MM.1S (cell line): ENCODE data around the gene TMEM232.

Experiments
- DNase-seq: peaks from one replicate; pipeline ENCODE4 v3.0.0-alpha.2; 2015
- H2AFZ ChIP-seq: fragments of 300-600 bp; sonication (generic); 2 replicates; pipeline ENCODE4 v1.6.0; 2016; ENCODE audit warnings: antibody characterized with exemption, low read length
- H3F3A ChIP-seq: fragments of 300-600 bp; sonication (generic); 2 replicates; pipeline ENCODE4 v1.6.1; 2016; ENCODE audit warnings: mild to moderate bottlenecking, antibody characterized with exemption, low read length, moderate library complexity, mixed read lengths; ENCODE audit not compliant: insufficient read depth
- H3K27ac ChIP-seq: fragments of 300-600 bp; sonication (generic); 2 replicates; pipeline ENCODE4 v1.5.1; 2016; ENCODE audit warnings: mild to moderate bottlenecking, low read length
- H3K27me3 ChIP-seq: fragments of 300-600 bp; sonication (generic); replicated peaks from 2 replicates; pipeline ENCODE4 v1.6.0; 2016; ENCODE audit warnings: low read length; ENCODE audit not compliant: insufficient read depth
- H3K36me3 ChIP-seq: fragments of 300-600 bp; sonication (generic); replicated peaks from 2 replicates; pipeline ENCODE4 v1.6.1; 2016; ENCODE audit warnings: mild to moderate bottlenecking, low read length, mixed read lengths; ENCODE audit not compliant: insufficient read depth
- H3K4me1 ChIP-seq: fragments of 300-600 bp; sonication (generic); 2 replicates; pipeline ENCODE4 v1.6.1; 2016; ENCODE audit warnings: low read length, mixed read lengths
- H3K4me2 ChIP-seq: fragments of 300-600 bp; sonication (generic); 2 replicates; pipeline ENCODE4 v1.6.0; 2016; ENCODE audit warnings: low read depth, low read length
- H3K4me3 ChIP-seq: fragments of 300-600 bp; sonication (generic); 2 replicates; pipeline ENCODE4 v1.5.1; 2016; ENCODE audit warnings: low read length, mixed read lengths
- H3K79me2 ChIP-seq: fragments of 300-600 bp; sonication (generic); 2 replicates; pipeline ENCODE4 v1.6.1; 2016; ENCODE audit warnings: mixed run types, low read length, mixed read lengths
- H3K9ac ChIP-seq: fragments of 300-600 bp; sonication (generic); 2 replicates; pipeline ENCODE4 v1.6.1; 2016; ENCODE audit warnings: low read length, mixed read lengths
- H3K9me2 ChIP-seq: fragments of 300-600 bp; sonication (generic); replicated peaks from 2 replicates; pipeline ENCODE4 v1.6.1; 2016; ENCODE audit warnings: mild to moderate bottlenecking, low read length, mixed read lengths; ENCODE audit not compliant: insufficient read depth
- H3K9me3 ChIP-seq: fragments of 300-600 bp; sonication (generic); replicated peaks from 2 replicates; pipeline ENCODE4 v1.6.1; 2016; ENCODE audit warnings: mild to moderate bottlenecking, low read length, mixed read lengths; ENCODE audit not compliant: insufficient read depth
- H4K20me1 ChIP-seq: fragments of 300-600 bp; sonication (generic); 2 replicates; pipeline ENCODE4 v1.6.1; 2016; ENCODE audit warnings: mild to moderate bottlenecking, low read length, moderate library complexity, mixed read lengths; ENCODE audit not compliant: insufficient read depth
- CTCF ChIP-seq: fragments of 300-600 bp; sonication (generic); IDR thresholded peaks from 2 replicates; pipeline ENCODE4 v1.5.1; 2016; ENCODE audit warnings: antibody characterized with exemption, low read length, mixed read lengths
- EZH2 ChIP-seq: fragments of 300-600 bp; sonication (generic); optimal IDR thresholded peaks from 2 replicates; pipeline ENCODE3; 2017; ENCODE audit warnings: low read depth, mild to moderate bottlenecking, antibody characterized with exemption, low read length, mixed read lengths
- EZH2phosphoT487 ChIP-seq: fragments of 300-600 bp; sonication (generic); IDR thresholded peaks from 2 replicates; pipeline ENCODE4 v1.6.1; 2018; ENCODE audit warnings: antibody characterized with exemption, low read length

TMEM232 gene

GRCh38 chr5:110549301-110549700, 177.2 kb downstream of the TMEM232 start:
- Histone ChIP-seq H3K36me3 (no peaks in the 10 kb centered on the region), H2AFZ (no peak overlapping the region), H3K79me2 (no peaks in the 10 kb centered on the region), H3K27ac (no peak overlapping the region), H3K4me3 (no peak overlapping the region), H4K20me1 (no peaks in the 10 kb centered on the region), H3K4me1 (no peaks in the 10 kb centered on the region), H3K9me3 (no peaks in the 10 kb centered on the region), H3F3A (no peaks in the 10 kb centered on the region), H3K9me2 (no peaks in the 10 kb centered on the region), H3K9ac (no peak overlapping the region), H3K27me3 (no peaks in the 10 kb centered on the region), H3K4me2 (no peak overlapping the region)
- DNase-seq = no peak
- TF ChIP-seq EZH2 (no peak), EZH2phosphoT487 (no peak)

- Histone ChIP-seq H3K4me2 (no peak overlapping the region), H4K20me1 (no peaks in the 10 kb centered on the region), H3K9me3 (no peaks in the 10 kb centered on the region), H3F3A (no peaks in the 10 kb centered on the region), H3K9me2 (no peaks in the 10 kb centered on the region), H3K79me2 (no peaks in the 10 kb centered on the region), H3K4me3 (no peak overlapping the region), H3K36me3 (no peaks in the 10 kb centered on the region), H3K9ac (no peak overlapping the region), H2AFZ (no peak overlapping the region), H3K27ac (no peak overlapping the region), H3K27me3 (no peaks in the 10 kb centered on the region), H3K4me1 (no peaks in the 10 kb centered on the region)
- TF ChIP-seq CTCF = no peak
- TF ChIP-seq EZH2 = no peak
- no peak for TF ChIP-seq EZH2phosphoT487
- no peak for DNase-seq
Observed at GRCh38 chr5:110548171-110548570, 178.3 kb downstream of the TMEM232 start.

- Histone ChIP-seq H3K9ac (no peak overlapping the region), H3K4me3 (no peak overlapping the region), H3F3A (no peaks in the 10 kb centered on the region), H3K9me3 (no peaks in the 10 kb centered on the region), H3K4me2 (no peak overlapping the region), H3K27me3 (no peaks in the 10 kb centered on the region), H3K36me3 (no peaks in the 10 kb centered on the region), H3K79me2 (no peaks in the 10 kb centered on the region), H3K4me1 (no peaks in the 10 kb centered on the region), H3K27ac (no peak overlapping the region), H3K9me2 (no peaks in the 10 kb centered on the region), H4K20me1 (no peaks in the 10 kb centered on the region), H2AFZ (no peak overlapping the region)
- DNase-seq = no peak
- TF ChIP-seq EZH2phosphoT487 = no peak
- TF ChIP-seq EZH2 = no peak
- TF ChIP-seq CTCF = no peak
Observed at GRCh38 chr5:110547495-110547894, 179.0 kb downstream of the TMEM232 start.

- TF ChIP-seq EZH2phosphoT487 (no peak), CTCF (no peak), EZH2 (no peak)
- no peak overlapping the region for H3K4me2 ChIP-seq
Observed at GRCh38 chr5:110545716-110546115, 180.8 kb downstream of the TMEM232 start.

More at GRCh38 chr5:110545716-110546115, 180.8 kb downstream of the TMEM232 start:
- no peak overlapping the region for H2AFZ ChIP-seq
- no peak overlapping the region for H3K9ac ChIP-seq
- no peaks in the 10 kb centered on the region for H3F3A ChIP-seq
- no peaks in the 10 kb centered on the region for H3K4me1 ChIP-seq
- H3K27me3 ChIP-seq = no peaks in the 10 kb centered on the region
- H3K27ac ChIP-seq = no peak overlapping the region
- no peak for DNase-seq
- no peaks in the 10 kb centered on the region for H3K79me2 ChIP-seq
- H4K20me1 ChIP-seq = no peaks in the 10 kb centered on the region
- H3K9me2 ChIP-seq = no peaks in the 10 kb centered on the region
- H3K4me3 ChIP-seq = no peak overlapping the region
- H3K36me3 ChIP-seq = no peaks in the 10 kb centered on the region
- H3K9me3 ChIP-seq = no peaks in the 10 kb centered on the region
